ENCODE results near the gene HPCAL1.
"Not testable (repeated sequence)": the region's sequence is repeated elsewhere in the genome, so short reads cannot be mapped to it uniquely, and the experiment has no call there.

Gene HPCAL1

DNA sequence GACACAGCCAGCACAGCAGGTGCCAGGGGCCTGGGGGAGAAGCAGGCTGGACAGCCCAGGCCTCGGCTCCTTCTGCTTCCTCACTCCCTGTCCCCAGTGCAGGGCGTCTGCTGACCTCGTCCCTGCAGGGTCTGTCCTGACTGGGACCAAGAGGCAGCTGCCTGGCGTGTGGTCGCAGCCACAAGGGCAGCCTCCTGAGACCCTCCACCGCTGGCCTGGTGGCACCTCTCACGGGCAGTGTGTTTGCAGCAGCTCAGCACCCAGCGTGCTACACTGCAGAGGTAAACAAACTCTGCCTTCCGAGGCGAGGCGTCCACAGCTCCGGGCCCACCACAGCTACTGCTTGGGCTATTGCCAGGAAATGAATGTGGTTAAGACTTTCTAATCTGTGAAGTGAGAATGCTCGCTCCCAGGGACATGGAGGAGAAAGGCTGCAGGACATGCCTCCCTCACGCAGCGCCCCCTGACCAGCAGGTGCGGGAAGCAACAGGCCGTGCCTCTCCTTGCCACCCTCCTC, 46.1 kb upstream of the HPCAL1 start:
- DNase-seq (ENCODE audit: low read depth): no peak
- no peak overlapping the region for H3K4me3 ChIP-seq (ENCODE audit: control insufficient read depth, low read depth, low read length)
- TF ChIP-seq, protein P1, sequence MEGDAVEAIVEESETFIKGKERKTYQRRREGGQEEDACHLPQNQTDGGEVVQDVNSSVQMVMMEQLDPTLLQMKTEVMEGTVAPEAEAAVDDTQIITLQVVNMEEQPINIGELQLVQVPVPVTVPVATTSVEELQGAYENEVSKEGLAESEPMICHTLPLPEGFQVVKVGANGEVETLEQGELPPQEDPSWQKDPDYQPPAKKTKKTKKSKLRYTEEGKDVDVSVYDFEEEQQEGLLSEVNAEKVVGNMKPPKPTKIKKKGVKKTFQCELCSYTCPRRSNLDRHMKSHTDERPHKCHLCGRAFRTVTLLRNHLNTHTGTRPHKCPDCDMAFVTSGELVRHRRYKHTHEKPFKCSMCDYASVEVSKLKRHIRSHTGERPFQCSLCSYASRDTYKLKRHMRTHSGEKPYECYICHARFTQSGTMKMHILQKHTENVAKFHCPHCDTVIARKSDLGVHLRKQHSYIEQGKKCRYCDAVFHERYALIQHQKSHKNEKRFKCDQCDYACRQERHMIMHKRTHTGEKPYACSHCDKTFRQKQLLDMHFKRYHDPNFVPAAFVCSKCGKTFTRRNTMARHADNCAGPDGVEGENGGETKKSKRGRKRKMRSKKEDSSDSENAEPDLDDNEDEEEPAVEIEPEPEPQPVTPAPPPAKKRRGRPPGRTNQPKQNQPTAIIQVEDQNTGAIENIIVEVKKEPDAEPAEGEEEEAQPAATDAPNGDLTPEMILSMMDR (IDR thresholded peaks at IDR 0.05; ENCODE audit: control insufficient read depth, insufficient read depth, low read depth, low read length, missing control alignments): no peak

DNA sequence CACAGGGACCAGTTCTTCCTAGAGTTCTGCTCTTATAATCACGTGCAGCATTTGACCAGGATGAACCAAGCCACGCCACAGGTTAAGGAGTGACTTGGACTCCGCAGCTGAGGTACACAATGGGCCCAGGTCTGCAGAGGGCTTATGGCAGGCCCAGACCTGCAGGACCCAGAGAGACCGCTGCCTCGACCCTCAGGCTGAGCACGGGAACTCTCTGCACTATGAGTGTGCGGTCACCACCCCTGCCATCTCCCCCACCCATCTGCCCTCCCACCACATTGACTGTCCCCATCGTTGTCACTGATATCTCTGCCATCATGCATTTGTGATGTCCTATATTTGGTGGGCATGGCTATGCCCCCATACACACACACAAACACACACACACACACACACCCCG, 45.7 kb upstream of the HPCAL1 start:
- no peak for DNase-seq (ENCODE audit: low read depth)
- H3K4me3 ChIP-seq (ENCODE audit: control insufficient read depth, low read depth, low read length): no peak overlapping the region
- TF ChIP-seq, protein P1 (IDR thresholded peaks at IDR 0.05; ENCODE audit: control insufficient read depth, insufficient read depth, low read depth, low read length, missing control alignments): no peak

DNA sequence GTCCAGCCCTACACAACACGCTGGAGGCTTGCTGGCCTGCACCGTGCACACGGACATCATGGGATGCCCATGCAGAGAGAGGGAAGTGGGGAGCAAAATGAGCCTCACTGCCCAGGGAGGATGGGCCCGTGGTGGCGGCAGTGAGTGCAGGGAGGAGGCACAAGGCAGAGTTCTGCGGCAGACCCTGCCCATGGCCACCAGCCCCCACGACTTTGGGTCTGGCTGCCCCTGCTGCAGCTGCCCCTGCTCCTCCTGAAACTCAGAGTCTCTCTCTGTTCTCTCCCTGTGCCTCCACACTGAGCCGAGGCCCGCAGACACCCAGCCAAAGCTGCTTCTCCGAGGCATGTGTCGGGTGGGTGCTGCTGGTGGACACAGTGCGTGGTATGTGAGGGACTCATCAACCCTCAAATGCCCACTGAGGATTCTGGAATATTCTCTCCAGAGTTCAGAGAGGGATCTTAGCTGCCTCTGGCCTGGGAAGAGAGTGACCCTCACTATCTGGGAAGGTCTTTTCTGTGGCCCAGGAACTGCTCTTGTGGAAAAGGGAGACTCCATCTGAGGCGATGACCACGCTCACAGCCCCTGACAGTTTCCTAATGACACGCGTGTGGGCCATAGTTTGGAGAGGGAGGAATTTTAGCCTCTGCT, 45.1 kb upstream of the HPCAL1 start:
- H3K4me3 ChIP-seq (ENCODE audit: control insufficient read depth, low read depth, low read length): no peak overlapping the region
- no peak for DNase-seq (ENCODE audit: low read depth)
- TF ChIP-seq, protein P1 (IDR thresholded peaks at IDR 0.05; ENCODE audit: control insufficient read depth, insufficient read depth, low read depth, low read length, missing control alignments): no peak

DNA sequence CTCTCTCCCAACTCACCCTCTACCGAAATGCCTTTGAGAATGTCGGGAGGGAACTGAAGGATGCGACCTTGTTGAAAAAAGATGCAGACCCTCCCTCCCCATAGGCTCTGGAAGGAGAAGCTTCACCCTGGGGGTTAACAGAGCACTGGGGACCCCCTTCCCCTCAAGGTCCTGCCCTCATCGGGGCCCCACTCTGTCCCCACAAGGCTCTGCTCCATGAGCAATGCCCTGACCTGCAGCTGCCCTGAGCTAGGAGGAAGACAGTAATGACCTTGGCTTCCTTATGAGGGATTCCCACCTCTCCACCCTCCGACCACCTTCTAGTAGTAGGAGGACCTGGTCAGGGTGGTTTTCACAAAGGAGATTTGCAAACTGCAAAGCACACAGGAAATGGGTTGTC, 44.4 kb upstream of the HPCAL1 start:
- TF ChIP-seq, protein P1 (IDR thresholded peaks at IDR 0.05; ENCODE audit: control insufficient read depth, insufficient read depth, low read depth, low read length, missing control alignments): no peak
- no peak overlapping the region for H3K4me3 ChIP-seq (ENCODE audit: control insufficient read depth, low read depth, low read length)
- DNase-seq (ENCODE audit: low read depth): no peak

DNA sequence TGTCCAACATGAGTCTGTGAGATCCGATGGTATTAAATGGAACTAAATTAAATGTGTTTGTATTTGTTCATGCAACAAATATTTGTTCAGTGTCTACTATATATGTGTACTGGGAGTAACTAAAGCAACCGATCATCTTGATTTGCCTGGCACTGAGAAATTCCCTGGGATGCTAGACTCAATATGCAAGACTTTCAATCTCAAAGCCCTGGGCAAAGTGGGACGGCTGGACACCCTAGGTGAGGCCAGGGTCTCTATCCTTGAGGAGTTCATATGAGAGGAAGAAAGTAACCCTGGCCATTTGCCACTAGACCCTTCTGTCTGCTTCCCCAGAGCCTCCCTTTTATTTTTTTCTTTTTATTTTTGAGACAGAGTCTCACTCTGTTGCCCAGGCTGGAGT, 44.0 kb upstream of the HPCAL1 start:
- TF ChIP-seq, protein P1 (IDR thresholded peaks at IDR 0.05; ENCODE audit: control insufficient read depth, insufficient read depth, low read depth, low read length, missing control alignments): no peak
- no peak overlapping the region for H3K4me3 ChIP-seq (ENCODE audit: control insufficient read depth, low read depth, low read length)
- no peak for DNase-seq (ENCODE audit: low read depth)

DNA sequence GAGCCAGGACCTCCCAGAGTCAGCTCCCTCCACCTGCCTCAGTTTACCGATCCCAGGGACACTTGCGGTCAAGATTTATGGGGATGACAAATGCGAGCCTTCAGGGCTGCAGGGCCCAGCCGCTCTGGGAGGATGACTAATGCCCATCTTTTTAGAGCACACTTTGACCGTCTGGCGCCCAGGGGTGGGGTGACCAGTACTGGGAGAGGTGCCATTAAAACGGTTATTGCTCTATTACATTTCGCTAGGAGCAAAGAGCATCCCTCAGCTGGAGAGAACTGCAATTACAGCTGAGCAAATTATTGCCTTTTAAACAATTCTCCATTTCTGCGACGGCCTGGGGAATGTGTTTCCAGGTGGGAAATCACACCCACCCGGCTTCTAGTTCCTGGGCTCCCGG, 42.6 kb upstream of the HPCAL1 start:
- no peak for DNase-seq (ENCODE audit: low read depth)
- no peak overlapping the region for H3K4me3 ChIP-seq (ENCODE audit: control insufficient read depth, low read depth, low read length)
- TF ChIP-seq, protein P1 (IDR thresholded peaks at IDR 0.05; ENCODE audit: control insufficient read depth, insufficient read depth, low read depth, low read length, missing control alignments): no peak

DNA sequence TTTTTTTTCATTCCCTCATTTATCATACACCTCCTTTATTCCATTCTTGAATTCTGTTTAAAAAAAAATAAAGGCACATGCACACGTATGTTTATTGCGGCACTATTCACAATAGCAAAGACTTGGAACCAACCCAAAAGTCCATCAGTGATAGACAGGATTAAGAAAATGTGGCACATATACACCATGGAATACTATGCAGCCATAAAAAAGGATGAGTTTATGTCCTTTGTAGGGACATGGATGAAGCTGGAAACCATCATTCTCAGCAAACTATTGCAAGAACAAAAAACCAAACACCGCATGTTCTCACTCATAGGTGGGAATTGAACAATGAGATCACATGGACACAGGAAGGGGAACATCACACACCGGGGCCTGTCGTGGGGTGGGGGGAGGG, 39.2 kb upstream of the HPCAL1 start:
- not testable (repeated sequence) for DNase-seq (ENCODE audit: low read depth); H3K4me3 ChIP-seq (ENCODE audit: control insufficient read depth, low read depth, low read length)
